GM19468 (cell line): Measurements from ENCODE around the gene ASIC2.

Experiments
- ATAC-seq: cut with Tn5 transposase; IDR thresholded peaks from one replicate; pipeline ENCODE4 v1.9.1; 2021; ENCODE audit warnings: mild to moderate bottlenecking, moderate library complexity, moderate number of reproducible peaks; ENCODE audit not compliant: unreplicated experiment; ENCODE audit errors: extremely low read depth

Gene ASIC2

DNA sequence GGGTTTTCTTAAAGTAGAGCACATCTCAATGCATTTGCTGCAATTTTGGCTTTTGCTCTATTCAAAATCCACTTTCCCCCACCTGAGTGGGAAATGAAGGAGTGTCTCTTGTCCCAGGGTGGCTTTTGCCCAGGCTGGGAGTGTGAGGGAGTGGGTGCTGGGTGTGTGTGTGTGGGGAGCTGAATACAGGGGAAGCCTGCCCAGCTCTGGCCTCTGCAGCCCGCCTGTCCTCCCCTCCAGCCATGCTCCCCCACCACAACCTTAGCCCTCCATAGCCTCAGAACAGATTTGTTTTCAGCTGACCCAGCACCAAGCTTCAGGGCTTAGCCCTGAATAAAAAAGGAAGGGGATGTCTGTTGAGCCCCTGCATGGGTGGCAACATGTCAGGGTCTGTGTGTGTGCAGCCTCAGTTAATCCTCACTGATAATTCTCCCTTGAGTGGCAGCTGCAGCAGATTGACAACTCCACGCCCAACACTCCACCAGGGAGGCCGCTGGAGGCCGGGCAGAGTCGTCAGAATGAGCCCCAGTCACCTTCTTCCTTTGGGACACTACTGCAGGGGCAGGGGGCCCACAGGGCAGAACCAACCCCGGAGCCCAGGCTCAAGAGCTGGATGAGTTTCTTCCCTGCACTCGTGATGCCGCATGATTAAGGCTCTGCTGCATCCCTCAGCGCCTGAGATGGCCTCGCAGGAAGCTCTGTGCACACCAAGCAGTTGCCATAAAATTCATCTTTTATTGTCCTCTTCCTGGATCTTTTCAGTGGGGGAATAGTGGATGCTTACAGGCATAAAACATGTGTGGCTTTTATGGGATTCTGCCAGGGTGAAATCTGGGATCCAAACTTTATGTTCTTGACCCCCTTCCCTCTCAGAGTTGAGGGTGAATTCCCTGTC lies 246.5 kb downstream of the ASIC2 start:
- ATAC-seq, result no peak

DNA sequence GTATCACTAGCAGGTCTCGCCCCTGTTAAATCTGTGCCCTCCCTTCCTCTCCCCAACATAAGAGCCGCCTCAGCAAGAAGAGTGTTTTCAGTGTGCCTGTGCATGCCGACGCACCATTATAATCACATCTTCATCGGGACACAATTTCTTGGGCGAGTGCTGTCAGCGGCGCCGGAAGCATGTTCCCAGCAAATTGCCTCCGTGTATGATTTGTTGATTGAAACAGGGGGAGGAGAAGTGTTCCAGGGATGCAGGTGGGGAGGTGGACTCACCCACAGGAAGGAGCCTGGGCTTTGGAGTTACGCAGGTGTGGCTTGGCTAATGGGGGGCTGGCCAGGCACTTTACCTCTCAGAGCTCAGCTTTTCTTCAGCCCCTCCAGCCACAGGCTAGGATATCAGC lies 247.9 kb downstream of the ASIC2 start:
- no peak for ATAC-seq

DNA sequence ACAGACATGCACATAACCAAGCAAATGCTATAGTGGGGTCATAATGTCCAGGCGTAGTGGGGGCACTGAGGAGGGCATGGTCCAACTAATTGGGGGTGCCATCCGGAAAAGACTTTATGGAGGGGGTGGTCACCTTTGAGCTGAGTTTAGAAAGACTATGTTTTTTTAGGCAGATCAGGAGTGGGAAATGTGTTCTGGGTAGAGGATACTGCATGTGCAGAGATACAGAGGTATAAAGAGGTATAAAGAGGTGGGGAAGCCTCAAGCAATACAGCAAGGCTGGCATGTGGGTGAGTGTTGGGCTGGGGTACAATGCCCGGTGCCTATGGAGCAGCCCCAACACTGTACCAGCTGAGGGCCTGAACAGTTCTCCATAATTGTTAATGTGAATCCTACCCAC lies 248.3 kb downstream of the ASIC2 start:
- ATAC-seq, result no peak

DNA sequence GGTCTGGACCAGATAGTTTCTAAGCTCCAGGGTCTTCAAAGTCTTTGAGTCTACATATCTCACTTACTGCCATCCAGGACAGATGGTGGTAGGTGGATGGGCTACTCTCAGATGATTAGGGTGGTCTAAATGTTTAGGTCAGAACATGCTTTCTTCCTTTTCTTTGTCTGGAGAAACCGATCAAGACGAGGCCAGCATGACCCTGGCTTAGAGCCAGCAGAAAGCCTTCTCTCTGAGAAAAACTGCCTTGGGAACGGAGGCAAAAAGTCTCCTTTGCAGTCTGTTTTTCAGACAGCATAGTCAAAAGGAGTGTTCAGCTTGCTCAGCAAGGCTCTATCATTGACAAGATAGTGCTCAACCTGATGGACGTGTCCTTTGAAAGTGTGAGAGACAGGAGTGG lies 252.6 kb downstream of the ASIC2 start:
- ATAC-seq, result no peak

DNA sequence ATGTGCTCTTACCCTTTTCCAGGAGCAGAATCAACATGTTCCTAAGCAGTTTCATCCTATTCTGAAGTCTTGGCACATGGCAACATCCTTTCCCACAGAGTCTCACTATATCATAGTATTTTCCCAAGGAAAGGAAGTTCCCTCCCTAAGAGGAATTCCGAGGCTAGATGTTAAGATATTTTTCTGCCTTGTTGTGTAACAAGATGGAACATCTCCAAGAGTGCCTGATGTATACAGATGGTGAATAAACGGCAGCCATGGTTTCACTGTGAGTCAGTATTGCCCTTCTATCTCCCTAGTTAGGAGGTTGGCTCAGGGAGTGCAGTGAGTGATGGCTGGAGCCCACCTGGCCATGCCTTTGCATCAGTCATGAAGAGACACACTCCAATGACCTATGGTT lies 253.2 kb downstream of the ASIC2 start:
- ATAC-seq, result no peak

DNA sequence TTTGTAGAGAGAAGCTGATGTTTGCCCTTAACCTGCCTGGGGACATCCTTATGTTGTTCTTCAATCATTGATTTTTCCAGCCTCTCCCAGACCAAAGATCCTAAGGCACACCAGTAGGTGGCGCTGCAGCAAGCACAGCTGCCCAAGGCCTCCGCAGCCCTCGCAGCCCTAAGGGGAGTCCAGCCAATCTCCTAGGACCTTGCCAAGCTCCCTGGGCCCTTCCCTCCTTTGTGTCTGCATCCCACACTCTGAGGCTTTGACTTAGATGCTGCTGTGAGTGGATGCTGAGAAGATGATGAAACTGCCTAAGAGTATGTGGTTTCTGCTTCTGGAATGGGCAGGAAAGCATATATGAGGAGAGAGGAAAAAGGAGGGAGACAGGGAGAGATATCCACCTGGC lies 254.4 kb downstream of the ASIC2 start:
- no peak for ATAC-seq

DNA sequence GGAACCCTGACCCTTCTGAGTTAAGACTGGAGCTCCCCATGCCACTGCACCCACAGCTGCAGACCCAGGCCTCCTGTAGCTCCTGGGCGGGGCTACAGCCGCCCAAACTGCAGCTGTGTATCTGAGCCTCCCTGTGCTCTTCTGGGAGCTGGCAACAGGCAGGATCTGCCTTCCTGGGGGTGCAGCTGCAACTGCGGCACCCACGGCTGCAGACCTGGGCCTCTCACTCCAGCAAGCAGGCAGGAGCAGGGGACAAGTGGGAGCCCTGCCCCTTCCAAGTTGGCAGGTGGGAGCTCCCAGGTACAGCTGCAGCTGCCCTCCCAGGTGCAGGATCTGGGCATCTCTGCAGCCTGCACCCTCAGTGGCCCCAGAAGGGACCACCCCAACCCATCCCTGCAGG lies 259.9 kb downstream of the ASIC2 start:
- ATAC-seq, result no peak

DNA sequence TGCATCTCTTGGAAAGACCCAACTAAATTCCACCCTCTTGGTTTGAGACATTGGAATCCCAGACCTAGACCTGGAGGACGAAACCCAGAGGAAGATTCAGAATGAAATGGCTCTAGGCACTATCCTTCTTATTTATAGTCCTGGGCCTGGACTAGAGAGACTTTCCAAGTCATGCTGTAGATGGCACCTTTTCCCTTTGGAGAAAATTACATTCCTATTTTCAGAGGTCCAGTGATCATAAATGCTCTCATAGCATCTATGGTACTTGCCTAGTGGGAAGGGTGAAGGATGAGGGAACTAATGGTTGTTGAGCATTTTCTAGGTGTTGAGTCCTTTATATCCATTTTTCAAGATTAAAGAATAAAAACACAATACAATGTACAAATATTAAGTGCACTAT lies 264.3 kb downstream of the ASIC2 start:
- ATAC-seq, result no peak

DNA sequence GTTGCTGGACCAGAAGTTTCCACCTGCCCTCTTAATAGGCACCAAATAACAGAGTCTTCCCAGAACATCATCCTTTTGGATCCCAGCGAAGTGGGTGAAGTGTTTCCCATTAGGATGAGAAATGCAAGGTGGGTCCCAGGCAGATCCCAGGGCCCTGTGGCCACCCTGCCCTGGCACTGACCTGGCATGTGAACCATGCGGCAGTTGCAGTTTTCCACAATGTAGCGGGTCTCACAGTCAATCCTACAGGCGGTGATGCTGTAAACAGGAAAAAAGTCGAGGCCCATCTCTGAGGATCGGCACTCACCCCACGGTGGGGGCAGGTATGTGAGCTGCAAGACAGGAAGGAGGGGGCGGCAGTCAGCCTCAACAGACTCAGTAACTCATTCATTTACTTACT lies 265.0 kb downstream of the ASIC2 start:
- no peak for ATAC-seq

DNA sequence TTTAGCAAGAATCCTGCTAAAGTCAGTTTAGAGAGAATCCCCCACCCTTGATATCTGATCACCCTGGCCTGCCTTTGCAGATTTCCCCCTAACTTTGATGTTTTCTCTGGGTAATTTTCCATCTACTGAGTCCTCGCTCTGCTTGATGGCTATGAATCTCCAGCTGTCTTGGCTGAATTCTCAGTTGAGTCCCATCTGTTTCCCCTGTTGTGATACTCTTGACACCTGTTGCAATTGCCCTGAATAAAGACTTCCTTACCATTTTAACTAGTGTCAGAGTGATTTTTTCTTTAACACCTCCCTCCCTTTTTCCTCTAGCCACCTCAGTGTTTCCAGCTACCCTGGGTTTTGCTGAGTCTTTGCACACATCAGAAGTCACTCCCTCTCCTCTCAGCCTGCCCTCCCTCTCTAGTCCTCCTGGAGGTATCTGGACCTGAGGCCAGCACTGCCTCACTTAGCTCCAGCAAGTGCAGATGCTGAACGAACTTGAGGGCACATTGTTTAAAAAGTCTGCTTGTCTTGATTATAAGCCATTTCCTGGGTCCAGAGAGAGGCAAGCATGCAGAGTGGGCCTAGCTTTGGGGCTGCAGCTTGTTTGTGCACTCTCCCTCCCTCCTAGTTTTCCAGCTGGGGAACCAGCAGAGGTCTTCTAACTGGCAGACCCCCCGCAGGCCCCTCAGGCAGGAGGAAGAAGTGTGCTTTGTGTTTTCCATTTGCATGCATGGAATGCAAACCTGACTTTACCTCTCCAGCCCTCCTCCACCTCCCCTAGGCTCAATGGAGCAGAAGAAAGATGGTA lies 268.2 kb downstream of the ASIC2 start:
- no peak for ATAC-seq

DNA sequence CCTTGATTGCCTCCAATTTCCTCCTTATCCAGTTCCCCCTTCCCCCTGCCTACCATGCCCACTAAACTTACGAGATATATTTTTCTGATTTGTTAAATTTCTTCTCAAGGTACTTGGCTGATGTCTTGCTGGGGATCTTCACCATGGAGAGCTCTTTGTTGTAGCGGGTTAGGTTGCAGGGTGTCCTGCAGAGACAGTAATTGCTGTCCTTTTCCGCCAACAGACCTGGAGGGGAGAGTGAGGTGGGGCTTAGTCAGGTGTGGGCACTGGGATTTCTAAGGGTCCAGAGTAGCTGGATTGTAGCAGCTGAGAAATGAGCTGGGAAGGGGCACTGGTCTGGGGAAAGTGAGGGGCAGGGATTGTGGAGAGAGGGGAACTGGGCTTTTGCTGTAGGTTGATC lies 269.3 kb downstream of the ASIC2 start:
- no peak for ATAC-seq

DNA sequence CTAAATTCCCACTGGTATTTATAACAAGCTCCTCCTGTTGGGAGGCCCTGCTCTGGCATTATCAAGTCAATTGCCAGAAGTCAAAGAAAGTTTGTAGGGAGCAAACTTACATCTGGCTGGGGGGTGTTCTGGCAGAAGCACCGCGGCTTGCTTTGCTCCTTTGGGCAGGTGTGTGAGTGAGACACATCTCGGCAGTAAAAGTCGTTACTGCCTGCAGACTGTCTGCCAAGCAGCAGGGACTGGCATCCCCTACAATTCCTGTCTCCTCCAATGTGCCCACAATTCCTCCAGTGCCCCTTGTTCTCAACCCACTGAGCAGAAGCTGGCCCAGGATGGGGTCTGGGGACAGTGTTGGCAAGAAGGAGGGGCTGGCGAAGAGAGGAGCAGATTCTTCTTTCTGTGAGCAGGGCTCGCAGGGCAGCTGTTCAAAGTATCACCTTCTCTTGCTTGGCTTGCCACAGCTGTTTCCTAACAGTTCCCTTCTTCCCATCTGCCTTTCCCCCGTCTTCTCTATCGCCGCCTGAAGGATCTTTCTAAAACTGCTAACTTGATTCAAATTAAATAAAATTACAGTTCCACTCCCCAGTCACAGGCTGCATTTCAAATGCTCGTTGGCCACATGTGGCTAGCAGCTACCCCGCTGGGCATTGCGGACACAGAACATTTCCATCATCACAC lies 271.2 kb downstream of the ASIC2 start:
- ATAC-seq, result no peak

DNA sequence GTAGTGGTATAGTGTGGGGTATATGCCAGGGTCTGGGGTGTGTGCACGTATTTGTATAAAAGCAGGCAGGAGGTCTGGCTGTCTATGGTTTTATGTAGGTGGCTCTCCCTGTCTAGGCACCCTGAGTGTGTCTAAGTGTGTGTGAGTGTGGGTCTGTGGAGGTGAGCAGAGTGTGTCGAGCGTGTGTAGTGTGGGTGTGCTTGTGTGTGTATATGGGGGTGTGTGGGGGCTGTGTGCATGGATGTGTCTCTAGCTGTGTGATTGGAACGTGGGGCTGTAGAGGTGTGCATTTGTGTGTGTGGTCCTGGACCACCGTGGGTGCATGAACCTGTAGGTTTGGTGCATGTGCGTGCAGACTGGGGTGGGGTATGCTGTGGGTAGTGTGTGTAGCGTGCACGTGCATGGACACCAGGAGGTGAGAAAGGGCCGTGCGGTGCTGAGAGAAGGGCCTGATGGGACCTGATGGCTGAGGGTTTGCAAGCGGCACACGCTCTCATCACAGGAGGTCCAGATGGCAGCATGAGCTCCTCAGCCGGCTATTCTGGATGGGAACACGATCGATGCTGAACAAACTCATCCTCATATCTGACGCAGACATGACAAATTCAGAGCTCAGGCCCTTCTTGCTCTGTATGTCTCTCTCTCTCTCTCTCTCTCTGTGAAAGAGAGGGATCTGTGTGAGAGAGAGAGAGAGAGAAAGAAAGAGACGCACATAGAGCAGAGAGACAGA lies 273.8 kb downstream of the ASIC2 start:
- no peak for ATAC-seq

DNA sequence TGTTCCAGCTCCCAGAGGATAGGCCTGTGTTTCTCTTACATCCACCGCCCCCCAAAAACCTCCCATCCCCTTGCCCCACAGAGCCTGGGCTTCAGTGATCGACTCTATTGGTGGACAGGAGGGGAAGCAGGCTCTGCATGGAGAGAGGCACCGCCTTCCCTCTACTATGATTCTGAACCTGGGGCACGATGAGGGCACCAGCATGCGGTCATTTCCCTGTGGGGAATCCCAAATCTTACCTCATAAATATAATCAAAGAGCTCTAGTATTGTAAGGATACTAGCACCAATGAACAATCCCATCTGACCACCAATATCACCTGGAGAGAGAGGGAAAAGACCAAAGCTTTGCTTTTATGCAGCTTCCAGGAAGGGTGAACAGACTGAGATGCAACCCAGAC lies 275.7 kb downstream of the ASIC2 start:
- no peak for ATAC-seq

DNA sequence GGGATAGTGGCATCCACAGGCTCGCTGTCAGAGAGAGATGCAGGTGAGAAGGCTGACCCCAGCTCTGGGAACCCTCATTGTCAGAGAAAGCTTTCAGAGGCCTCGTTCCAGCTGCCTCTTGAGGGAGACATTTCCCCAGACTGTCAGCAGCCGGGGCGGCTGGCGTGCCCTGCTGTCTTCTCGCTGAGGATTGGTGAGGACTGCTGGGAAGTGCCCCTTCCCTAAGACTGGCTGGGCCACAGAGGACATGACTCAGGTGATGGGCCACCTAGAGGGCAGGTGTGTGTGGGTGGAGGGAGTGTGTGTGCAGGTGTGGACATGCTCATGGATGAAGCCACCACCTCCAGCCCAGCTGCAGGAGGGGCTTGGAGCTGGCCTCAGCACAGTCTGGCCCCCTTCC lies 276.2 kb downstream of the ASIC2 start:
- no peak for ATAC-seq

DNA sequence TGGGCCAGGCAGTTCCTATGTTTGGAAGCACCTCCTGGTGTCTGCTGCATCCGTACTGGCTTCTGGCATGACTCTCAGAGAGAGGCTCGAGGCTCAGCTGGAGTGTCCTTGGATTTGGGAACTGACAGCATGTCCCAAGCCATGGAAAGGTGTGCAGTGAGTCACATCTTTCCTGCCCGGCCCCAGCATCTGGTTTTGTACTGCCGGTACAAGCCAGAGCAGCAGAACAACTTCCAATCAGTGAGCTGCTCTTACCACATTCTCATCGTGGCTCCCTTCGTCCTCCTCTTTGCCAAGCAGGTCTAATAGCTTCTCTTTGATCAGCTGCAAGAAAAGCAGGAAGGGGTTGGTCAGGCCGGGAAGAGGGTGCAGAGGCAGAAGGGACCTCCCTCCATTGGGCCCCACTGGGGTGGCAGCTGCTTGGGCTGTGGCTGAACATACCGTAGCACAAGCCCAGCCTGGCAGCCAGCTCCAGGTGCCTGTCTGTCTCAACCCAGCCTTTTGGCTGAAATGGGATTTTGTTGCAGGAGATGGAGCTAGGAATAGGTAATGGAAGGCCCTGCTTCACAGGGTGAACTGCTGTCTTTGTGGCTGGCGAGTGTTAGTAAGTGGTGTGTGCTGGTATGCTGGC lies 277.3 kb downstream of the ASIC2 start:
- no peak for ATAC-seq

DNA sequence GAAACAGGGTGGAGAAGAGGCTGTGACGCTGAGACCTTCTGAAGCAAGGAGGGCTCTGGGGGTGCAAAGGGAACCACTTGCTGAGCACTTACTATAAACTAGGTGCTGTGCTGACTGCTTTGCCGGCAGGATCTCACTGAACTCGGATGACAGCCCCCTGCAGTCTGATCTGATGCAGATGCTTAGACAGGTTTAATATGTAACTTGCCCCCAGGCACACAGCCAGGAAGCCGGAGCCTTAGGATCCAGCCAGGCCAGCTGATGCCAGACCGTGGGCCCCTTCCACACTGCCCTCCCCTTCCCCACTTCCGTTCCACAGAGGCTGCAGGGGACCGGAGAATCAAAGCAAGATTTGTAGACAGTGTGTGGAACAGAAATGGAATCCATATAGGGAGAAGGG lies 278.3 kb downstream of the ASIC2 start:
- ATAC-seq, result no peak

DNA sequence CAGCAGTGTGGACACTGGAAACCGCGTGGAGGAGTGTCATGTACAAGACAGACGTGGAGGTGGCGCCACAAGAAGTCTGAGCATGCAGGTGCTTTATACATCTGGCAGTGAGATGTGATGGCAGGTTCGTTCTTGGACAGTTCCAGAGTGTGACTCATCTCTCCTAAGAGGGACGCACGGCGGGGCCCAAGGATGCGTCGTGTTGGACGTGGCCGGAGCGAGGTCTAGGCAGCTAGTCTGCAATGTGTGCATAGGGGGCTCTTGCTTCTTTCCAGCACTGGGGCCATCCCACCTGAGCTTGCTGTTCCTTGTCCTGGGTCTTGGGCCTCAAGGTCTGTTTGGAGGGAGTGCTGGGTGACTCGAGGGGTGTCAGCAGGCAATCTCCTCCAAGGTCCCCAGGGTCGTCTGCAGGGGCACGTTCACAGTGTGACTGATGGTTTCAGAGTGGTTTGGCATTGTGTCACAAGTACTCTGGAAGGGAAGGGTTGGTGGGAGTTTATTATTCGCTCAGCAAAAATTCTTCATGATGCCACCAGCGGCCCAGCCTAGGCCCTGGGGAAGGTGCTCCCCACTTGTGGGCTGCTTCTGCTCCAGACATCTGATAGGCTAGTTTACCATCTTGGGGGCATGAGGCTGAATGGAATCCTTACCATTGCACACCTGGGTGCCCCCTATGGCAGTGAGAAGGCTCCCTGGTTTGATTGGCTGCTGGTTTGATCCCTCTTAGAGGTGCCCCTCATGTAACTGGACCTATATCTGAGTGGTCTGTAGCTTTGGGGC lies 279.3 kb downstream of the ASIC2 start:
- ATAC-seq, result no peak

DNA sequence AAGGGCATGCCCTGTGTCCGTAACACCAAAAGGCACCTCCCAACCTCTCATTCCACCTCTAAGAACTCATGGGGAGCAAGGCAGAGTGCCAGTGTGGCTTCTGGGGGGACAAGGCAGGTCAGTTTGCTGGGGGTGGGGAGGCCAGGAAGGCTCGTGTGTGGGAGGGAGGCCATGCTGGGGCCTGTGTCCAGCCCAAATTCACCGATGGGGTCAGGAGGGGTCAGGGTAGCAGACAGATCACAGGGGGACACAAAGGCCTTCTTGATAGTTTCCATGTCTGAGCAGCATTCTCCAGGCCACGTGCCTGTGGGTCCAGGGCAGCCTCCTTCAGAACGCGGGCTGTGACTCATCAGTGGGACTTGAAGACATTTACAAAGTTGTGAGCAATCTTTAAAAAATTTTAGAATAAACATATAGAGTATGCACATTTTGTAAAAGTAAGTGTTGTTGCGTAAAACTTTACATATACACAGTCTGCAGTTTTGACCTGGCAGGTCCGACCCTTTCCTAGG lies 280.5 kb downstream of the ASIC2 start:
- ATAC-seq, result no peak
